Esophagus squamous epithelium (tissue), 4 donors: ENCODE measurements around the gene SRSF2.

Experiments
- CTCF ChIP-seq, 6 experiments: fragments of 450-650 bp in 4 of 6; fragments of 200-600 bp in 2 of 6; sonication (generic) in 2 of 6; IDR thresholded peaks; one replicate each; pipeline ENCODE4 v1.5.1; 2016 to 2019; ENCODE audit warnings: antibody characterized with exemption in 6 of 6, mild to moderate bottlenecking in 4 of 6, moderate library complexity in 4 of 6
- POLR2A ChIP-seq, 4 donors: fragments of 450-650 bp; IDR thresholded peaks; one replicate each; pipeline ENCODE4 v1.6.1; 2017; ENCODE audit warnings: antibody characterized with exemption in 4 of 4, mild to moderate bottlenecking in 4 of 4, moderate library complexity in 3 of 4

GRCh38 chr17:76685366-76685765 is 51.8 kb downstream of the SRSF2 start:
- TF ChIP-seq CTCF (IDR thresholded peaks at IDR 0.05) = no peak
- TF ChIP-seq POLR2A (IDR thresholded peaks at IDR 0.05) = no peak
